Lower leg skin (tissue), 3 donors: Measurements from ENCODE around the gene AP5Z1.

Source experiments
- POLR2A ChIP-seq, 2 donors: fragments of 450-650 bp; IDR thresholded peaks; one replicate each; pipeline ENCODE4 v1.6.1; 2016 to 2017; ENCODE audit warnings: antibody characterized with exemption in 2 of 2, mild to moderate bottlenecking in 1 of 2, moderate library complexity in 1 of 2
- TF ChIP-seq, protein P1 (sequence below), 3 donors: fragments of 450-650 bp; IDR thresholded peaks; one replicate each; pipeline ENCODE4 v1.5.1; 2016; ENCODE audit warnings: antibody characterized with exemption in 3 of 3, mild to moderate bottlenecking in 3 of 3, moderate library complexity in 2 of 3

DNA sequence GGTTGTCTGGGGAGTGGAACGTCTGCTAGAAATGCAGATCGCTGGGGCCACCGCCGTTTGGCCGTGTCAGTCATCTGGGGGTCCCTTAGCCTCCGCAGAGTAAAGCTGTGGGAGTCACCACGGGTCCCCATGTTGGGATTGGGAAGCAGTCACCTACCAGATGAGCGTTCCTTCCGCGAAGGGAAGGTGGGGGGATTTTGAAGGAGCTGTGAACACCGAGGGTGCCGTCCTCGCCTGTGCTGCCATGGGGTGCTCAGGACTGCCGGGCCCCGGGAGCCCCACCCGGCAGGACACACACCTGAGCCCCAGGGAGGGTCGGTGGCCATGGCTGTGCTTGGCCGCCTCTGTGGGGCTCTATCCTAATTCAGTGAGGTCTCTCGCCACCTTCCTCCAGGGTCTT is 46.2 kb upstream of the AP5Z1 start:
- TF ChIP-seq POLR2A (IDR thresholded peaks at IDR 0.05) = no peak
- TF ChIP-seq, protein P1, sequence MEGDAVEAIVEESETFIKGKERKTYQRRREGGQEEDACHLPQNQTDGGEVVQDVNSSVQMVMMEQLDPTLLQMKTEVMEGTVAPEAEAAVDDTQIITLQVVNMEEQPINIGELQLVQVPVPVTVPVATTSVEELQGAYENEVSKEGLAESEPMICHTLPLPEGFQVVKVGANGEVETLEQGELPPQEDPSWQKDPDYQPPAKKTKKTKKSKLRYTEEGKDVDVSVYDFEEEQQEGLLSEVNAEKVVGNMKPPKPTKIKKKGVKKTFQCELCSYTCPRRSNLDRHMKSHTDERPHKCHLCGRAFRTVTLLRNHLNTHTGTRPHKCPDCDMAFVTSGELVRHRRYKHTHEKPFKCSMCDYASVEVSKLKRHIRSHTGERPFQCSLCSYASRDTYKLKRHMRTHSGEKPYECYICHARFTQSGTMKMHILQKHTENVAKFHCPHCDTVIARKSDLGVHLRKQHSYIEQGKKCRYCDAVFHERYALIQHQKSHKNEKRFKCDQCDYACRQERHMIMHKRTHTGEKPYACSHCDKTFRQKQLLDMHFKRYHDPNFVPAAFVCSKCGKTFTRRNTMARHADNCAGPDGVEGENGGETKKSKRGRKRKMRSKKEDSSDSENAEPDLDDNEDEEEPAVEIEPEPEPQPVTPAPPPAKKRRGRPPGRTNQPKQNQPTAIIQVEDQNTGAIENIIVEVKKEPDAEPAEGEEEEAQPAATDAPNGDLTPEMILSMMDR (IDR thresholded peaks at IDR 0.05) = no peak
